Activated CD4-positive, alpha-beta T cell treated with anti-CD3 and anti-CD28 coated beads, Interleukin-2, amount 10 ng/mL, durations not matched to agents 24 days and 14 days (primary cell): ENCODE results near the gene FZR1. TPM values are rescaled to one million over a fixed set of nuclear protein-coding genes. Genes with fewer than 3 reads are reported as not detected.

Experiments used
- DNase-seq: peaks from one replicate; pipeline ENCODE4 v3.0.0; 2022
- H3K27ac Mint-ChIP-seq: one replicate; pipeline ENCODE4 v1.8.0; 2022; ENCODE audit warnings: mild to moderate bottlenecking, mixed read lengths
- H3K27me3 Mint-ChIP-seq: one replicate; pipeline ENCODE4 v1.8.0; 2022; ENCODE audit warnings: mixed read lengths
- H3K36me3 Mint-ChIP-seq: one replicate; pipeline ENCODE4 v1.8.0; 2022; ENCODE audit warnings: low read depth, mild to moderate bottlenecking, mixed read lengths
- H3K4me1 Mint-ChIP-seq: one replicate; pipeline ENCODE4 v1.8.0; 2021; ENCODE audit warnings: mixed read lengths
- H3K4me3 Mint-ChIP-seq: one replicate; pipeline ENCODE4 v1.8.0; 2022; ENCODE audit warnings: mild to moderate bottlenecking, moderate library complexity, mixed read lengths
- H3K9me3 Mint-ChIP-seq: one replicate; pipeline ENCODE4 v1.8.0; 2021; ENCODE audit warnings: mixed read lengths
- intact Hi-C: fragments of 100-400 bp; cut with micrococcal nuclease; formaldehyde crosslinking; loops from one replicate; pipeline ENCODE4 v1.15.1; 2023
- total RNA-seq: library from RNA; stranded (reverse); gene quantifications from 2 replicates; pipeline ENCODE4 v1.2.3, GENCODE V29; 2022

Gene FZR1
- total RNA-seq = 37.3 and 38.7 TPM in 2 replicates

- peak within 1 kb of the TSS; percentile 97 for H3K4me3 Mint-ChIP-seq
- peaks cover 2% of the 10 kb centered on the region for H3K9me3 Mint-ChIP-seq
- peaks cover under 1% of the 10 kb centered on the region for H3K27me3 Mint-ChIP-seq
- intact Hi-C loops = loop anchor here (1.0 kb wide), 1 partner anchor 122 kb away; no protein-coding TSS in a partner anchor
- peaks cover 16% of the 10 kb centered on the region for H3K36me3 Mint-ChIP-seq
- peak; percentile 100 for DNase-seq
- H3K27ac Mint-ChIP-seq = peak within 1 kb of the TSS; percentile 91
- peaks cover 32% of the 10 kb centered on the region for H3K4me1 Mint-ChIP-seq
Measured at GRCh38 chr19:3505598-3506383, at the start of gene FZR1. FZR1 (plus strand) TSS chr19:3506311; CDS start chr19:3522990, 16,679 bp downstream.

GRCh38 chr19:3456925-3457527 lies 49.1 kb upstream of the FZR1 start:
- H3K36me3 Mint-ChIP-seq = no peaks in the 10 kb centered on the region
- H3K4me3 Mint-ChIP-seq = no peak overlapping the region
- DNase-seq = no peak
- no peaks in the 10 kb centered on the region for H3K9me3 Mint-ChIP-seq
- no peaks in the 10 kb centered on the region for H3K27me3 Mint-ChIP-seq
- H3K4me1 Mint-ChIP-seq = no peaks in the 10 kb centered on the region
- intact Hi-C loops = no loop called here
- no peak overlapping the region for H3K27ac Mint-ChIP-seq

GRCh38 chr19:3457528-3458228 lies 48.4 kb upstream of the FZR1 start:
- no peak overlapping the region for H3K27ac Mint-ChIP-seq
- DNase-seq = no peak
- H3K4me3 Mint-ChIP-seq = no peak overlapping the region
- H3K4me1 Mint-ChIP-seq = no peaks in the 10 kb centered on the region
- intact Hi-C loops = no loop called here
- no peaks in the 10 kb centered on the region for H3K36me3 Mint-ChIP-seq
- H3K27me3 Mint-ChIP-seq = no peaks in the 10 kb centered on the region
- no peaks in the 10 kb centered on the region for H3K9me3 Mint-ChIP-seq

- Mint-ChIP-seq H3K4me3 (no peak overlapping the region), H3K4me1 (no peaks in the 10 kb centered on the region)
Measured at GRCh38 chr19:3458229-3459088, 47.7 kb upstream of the FZR1 start.

GRCh38 chr19:3459089-3459881 lies 46.8 kb upstream of the FZR1 start:
- no peaks in the 10 kb centered on the region for H3K36me3 Mint-ChIP-seq
- H3K4me1 Mint-ChIP-seq = no peaks in the 10 kb centered on the region
- intact Hi-C loops = no loop called here
- H3K27me3 Mint-ChIP-seq = no peaks in the 10 kb centered on the region
- H3K27ac Mint-ChIP-seq = no peak overlapping the region
- no peak for DNase-seq
- H3K4me3 Mint-ChIP-seq = no peak overlapping the region
- H3K9me3 Mint-ChIP-seq = no peaks in the 10 kb centered on the region

More at GRCh38 chr19:3458229-3459088, 47.7 kb upstream of the FZR1 start:
- Mint-ChIP-seq H3K27ac (no peak overlapping the region), H3K9me3 (no peaks in the 10 kb centered on the region), H3K36me3 (no peaks in the 10 kb centered on the region), H3K27me3 (no peaks in the 10 kb centered on the region)
- intact Hi-C loops = no loop called here
- DNase-seq = no peak

GRCh38 chr19:3459965-3460582 lies 46.0 kb upstream of the FZR1 start:
- no peaks in the 10 kb centered on the region for H3K27me3 Mint-ChIP-seq

GRCh38 chr19:3462991-3463713 lies 43.0 kb upstream of the FZR1 start:
- Mint-ChIP-seq H3K4me3 (no peak overlapping the region), H3K9me3 (no peaks in the 10 kb centered on the region), H3K36me3 (no peaks in the 10 kb centered on the region), H3K4me1 (no peaks in the 10 kb centered on the region), H3K27me3 (no peaks in the 10 kb centered on the region), H3K27ac (no peak overlapping the region)
- no peak for DNase-seq
- intact Hi-C loops = no loop called here

More at GRCh38 chr19:3459965-3460582, 46.0 kb upstream of the FZR1 start:
- intact Hi-C loops = no loop called here
- Mint-ChIP-seq H3K36me3 (no peaks in the 10 kb centered on the region), H3K27ac (no peak overlapping the region), H3K4me1 (no peaks in the 10 kb centered on the region), H3K9me3 (no peaks in the 10 kb centered on the region), H3K4me3 (no peak overlapping the region)
- DNase-seq = no peak

- DNase-seq = no peak
- Mint-ChIP-seq H3K27ac (no peak overlapping the region), H3K9me3 (no peaks in the 10 kb centered on the region), H3K4me1 (no peaks in the 10 kb centered on the region), H3K4me3 (no peak overlapping the region), H3K36me3 (no peaks in the 10 kb centered on the region), H3K27me3 (no peaks in the 10 kb centered on the region)
- intact Hi-C loops = no loop called here
Measured at GRCh38 chr19:3463714-3464586, 42.2 kb upstream of the FZR1 start.

- H3K9me3 Mint-ChIP-seq = no peaks in the 10 kb centered on the region
- DNase-seq = no peak
- no peak overlapping the region for H3K4me3 Mint-ChIP-seq
- intact Hi-C loops = no loop called here
- no peaks in the 10 kb centered on the region for H3K4me1 Mint-ChIP-seq
- no peaks in the 10 kb centered on the region for H3K27me3 Mint-ChIP-seq
- H3K36me3 Mint-ChIP-seq = no peaks in the 10 kb centered on the region
- no peak overlapping the region for H3K27ac Mint-ChIP-seq
Measured at GRCh38 chr19:3464587-3465235, 41.4 kb upstream of the FZR1 start.

- H3K27me3 Mint-ChIP-seq = no peaks in the 10 kb centered on the region
- no peaks in the 10 kb centered on the region for H3K36me3 Mint-ChIP-seq
- DNase-seq = no peak
- intact Hi-C loops = no loop called here
- no peaks in the 10 kb centered on the region for H3K9me3 Mint-ChIP-seq
- no peaks in the 10 kb centered on the region for H3K4me1 Mint-ChIP-seq
- no peak overlapping the region for H3K4me3 Mint-ChIP-seq
- H3K27ac Mint-ChIP-seq = no peak overlapping the region
Measured at GRCh38 chr19:3465552-3465951, 40.6 kb upstream of the FZR1 start.

GRCh38 chr19:3466635-3467034 lies 39.5 kb upstream of the FZR1 start:
- intact Hi-C loops = no loop called here
- DNase-seq = no peak
- no peaks in the 10 kb centered on the region for H3K9me3 Mint-ChIP-seq
- no peaks in the 10 kb centered on the region for H3K27me3 Mint-ChIP-seq
- H3K4me3 Mint-ChIP-seq = no peak overlapping the region
- H3K4me1 Mint-ChIP-seq = no peaks in the 10 kb centered on the region
- H3K27ac Mint-ChIP-seq = no peak overlapping the region
- H3K36me3 Mint-ChIP-seq = no peaks in the 10 kb centered on the region
